HG03558 (cell line): ENCODE measurements around the gene TRMT112.

Source experiments
- ATAC-seq: cut with Tn5 transposase; IDR thresholded peaks from one replicate; pipeline ENCODE4 v1.9.1; 2021; ENCODE audit warnings: moderate number of reproducible peaks; ENCODE audit not compliant: unreplicated experiment; ENCODE audit errors: extremely low read depth

Gene TRMT112

GRCh38 chr11:64352099-64352994, 35.0 kb upstream of the TRMT112 start:
- ATAC-seq = no peak

- ATAC-seq = no peak
Measured at GRCh38 chr11:64351136-64351631, 33.8 kb upstream of the TRMT112 start.

- no peak for ATAC-seq
Measured at GRCh38 chr11:64349404-64349803, 32.0 kb upstream of the TRMT112 start.

GRCh38 chr11:64349025-64349387, 31.6 kb upstream of the TRMT112 start:
- no peak for ATAC-seq

- no peak for ATAC-seq
Measured at GRCh38 chr11:64348383-64349024, 31.1 kb upstream of the TRMT112 start.

- ATAC-seq = no peak
Measured at GRCh38 chr11:64347193-64347867, 30.0 kb upstream of the TRMT112 start.

- no peak for ATAC-seq
Measured at GRCh38 chr11:64344787-64345186, 27.4 kb upstream of the TRMT112 start.

- no peak for ATAC-seq
Measured at GRCh38 chr11:64343767-64344559, 26.6 kb upstream of the TRMT112 start.

GRCh38 chr11:64342869-64343745, 25.7 kb upstream of the TRMT112 start:
- no peak for ATAC-seq

GRCh38 chr11:64341851-64342791, 24.8 kb upstream of the TRMT112 start:
- ATAC-seq = no peak

GRCh38 chr11:64341429-64341828, 24.1 kb upstream of the TRMT112 start:
- no peak for ATAC-seq

- ATAC-seq = no peak
Measured at GRCh38 chr11:64340671-64341335, 23.4 kb upstream of the TRMT112 start.

GRCh38 chr11:64339754-64340408, 22.5 kb upstream of the TRMT112 start, which contains the start of gene CCDC88B:
TSS of gene CCDC88B (plus strand) at chr11:64340204. CDS start at chr11:64340267, 63 bp downstream.
- ATAC-seq = no peak

- ATAC-seq = no peak
Measured at GRCh38 chr11:64339286-64339685, 21.9 kb upstream of the TRMT112 start.

GRCh38 chr11:64338716-64339115, 21.4 kb upstream of the TRMT112 start:
- no peak for ATAC-seq

GRCh38 chr11:64337538-64338249, 20.3 kb upstream of the TRMT112 start:
- no peak for ATAC-seq
